GM18507 (cell line): ENCODE data around the gene DSCAM.
"Not testable (repeated sequence)": the region's sequence is repeated elsewhere in the genome, so short reads cannot be mapped to it uniquely, and the experiment has no call there.

Source experiments
- DNase-seq: peaks from one replicate; pipeline ENCODE4 v3.0.0; 2011; ENCODE audit warnings: low read depth; ENCODE audit not compliant: insufficient read length; ENCODE audit errors: extremely low spot score
- FAIRE-seq: peaks from 2 replicates; lab custom pipeline; 2011; peaks lifted over from hg19 to GRCh38; lab: Jason Lieb, UNC

DSCAM gene

GRCh38 chr21:40439581-40439980 is 407.4 kb downstream of the DSCAM start:
- FAIRE-seq, DNase-seq: not testable (repeated sequence)

GRCh38 chr21:40438616-40439015 is 408.3 kb downstream of the DSCAM start:
- no peak for DNase-seq
- FAIRE-seq, result no peak

- DNase-seq, result no peak
Measured at GRCh38 chr21:40436261-40436660, 410.7 kb downstream of the DSCAM start.

GRCh38 chr21:40433538-40433937 is 413.4 kb downstream of the DSCAM start:
- FAIRE-seq (no peak), DNase-seq (no peak)

More at GRCh38 chr21:40436261-40436660, 410.7 kb downstream of the DSCAM start:
- no peak for FAIRE-seq

- FAIRE-seq, result no peak
- no peak for DNase-seq
Measured at GRCh38 chr21:40425981-40426380, 421.0 kb downstream of the DSCAM start.

GRCh38 chr21:40422896-40423635 is 423.9 kb downstream of the DSCAM start:
- DNase-seq, result no peak

GRCh38 chr21:40421121-40421520 is 425.8 kb downstream of the DSCAM start:
- no peak for FAIRE-seq

More at GRCh38 chr21:40422896-40423635, 423.9 kb downstream of the DSCAM start:
- no peak for FAIRE-seq

GRCh38 chr21:40416572-40416971 is 430.4 kb downstream of the DSCAM start:
- FAIRE-seq (no peak), DNase-seq (no peak)

More at GRCh38 chr21:40421121-40421520, 425.8 kb downstream of the DSCAM start:
- DNase-seq, result no peak

GRCh38 chr21:40408561-40408960 is 438.4 kb downstream of the DSCAM start:
- FAIRE-seq (no peak), DNase-seq (no peak)

GRCh38 chr21:40404396-40404800 is 442.6 kb downstream of the DSCAM start:
- FAIRE-seq (no peak), DNase-seq (no peak)

GRCh38 chr21:40402884-40403582 is 443.9 kb downstream of the DSCAM start:
- no peak for FAIRE-seq

GRCh38 chr21:40395732-40396131 is 451.2 kb downstream of the DSCAM start:
- FAIRE-seq (no peak), DNase-seq (no peak)

More at GRCh38 chr21:40402884-40403582, 443.9 kb downstream of the DSCAM start:
- DNase-seq, result no peak

- no peak for FAIRE-seq
Measured at GRCh38 chr21:40393066-40393465, 453.9 kb downstream of the DSCAM start.

GRCh38 chr21:40388046-40388445 is 458.9 kb downstream of the DSCAM start:
- no peak for DNase-seq
- FAIRE-seq, result no peak

More at GRCh38 chr21:40393066-40393465, 453.9 kb downstream of the DSCAM start:
- DNase-seq, result no peak

GRCh38 chr21:40386981-40387747 is 459.8 kb downstream of the DSCAM start:
- FAIRE-seq (no peak), DNase-seq (no peak)

GRCh38 chr21:40386294-40386911 is 460.6 kb downstream of the DSCAM start:
- FAIRE-seq, result no peak

GRCh38 chr21:40385883-40386282 is 461.1 kb downstream of the DSCAM start:
- FAIRE-seq (no peak), DNase-seq (no peak)

More at GRCh38 chr21:40386294-40386911, 460.6 kb downstream of the DSCAM start:
- DNase-seq, result no peak

- no peak for DNase-seq
- FAIRE-seq, result no peak
Measured at GRCh38 chr21:40383951-40384350, 463.0 kb downstream of the DSCAM start.

- FAIRE-seq (no peak), DNase-seq (no peak)
Measured at GRCh38 chr21:40381111-40381510, 465.8 kb downstream of the DSCAM start.
